Stimulated activated CD8-positive, alpha-beta memory T cell treated with anti-CD3 and anti-CD28 coated beads, Interleukin-4, amount 100 ng/mL, for 48 hours (primary cell): Measurements from ENCODE around the gene LAMB4.

ENCODE experiments used
- DNase-seq: peaks from one replicate; pipeline ENCODE4 v3.0.0-alpha.2; 2020

Gene LAMB4

GRCh38 chr7:108102671-108103312 is 27.4 kb downstream of the LAMB4 start:
- no peak for DNase-seq

GRCh38 chr7:108101759-108102158 is 28.4 kb downstream of the LAMB4 start:
- DNase-seq: no peak

GRCh38 chr7:108099713-108100112 is 30.4 kb downstream of the LAMB4 start:
- DNase-seq: no peak

- DNase-seq: no peak
Observed at GRCh38 chr7:108097703-108098102, 32.5 kb downstream of the LAMB4 start.

DNA sequence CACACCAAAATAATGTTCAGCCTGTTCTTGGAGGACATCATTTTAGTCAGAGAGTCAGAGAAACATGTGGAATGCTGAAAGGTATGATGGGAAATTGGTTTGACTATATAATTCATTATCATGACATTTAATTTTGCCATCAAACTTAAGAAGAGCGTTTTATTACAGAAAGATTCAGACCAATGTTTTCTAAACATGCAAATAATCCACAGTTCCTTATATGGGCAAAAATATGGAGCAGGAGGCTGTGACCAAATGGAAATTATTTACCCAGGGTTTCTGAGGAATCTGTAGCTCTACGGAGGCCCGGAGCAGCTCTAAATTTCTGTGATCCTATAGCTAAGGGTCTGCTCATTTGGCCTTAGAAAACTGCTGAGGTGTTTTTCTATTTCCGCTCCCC is 33.2 kb downstream of the LAMB4 start:
- DNase-seq: no peak

- no peak for DNase-seq
Observed at GRCh38 chr7:108094933-108095710, 35.0 kb downstream of the LAMB4 start.

- DNase-seq: no peak
Observed at GRCh38 chr7:108094346-108094745, 35.8 kb downstream of the LAMB4 start.

GRCh38 chr7:108093851-108094331 is 36.3 kb downstream of the LAMB4 start:
- DNase-seq: no peak

DNA sequence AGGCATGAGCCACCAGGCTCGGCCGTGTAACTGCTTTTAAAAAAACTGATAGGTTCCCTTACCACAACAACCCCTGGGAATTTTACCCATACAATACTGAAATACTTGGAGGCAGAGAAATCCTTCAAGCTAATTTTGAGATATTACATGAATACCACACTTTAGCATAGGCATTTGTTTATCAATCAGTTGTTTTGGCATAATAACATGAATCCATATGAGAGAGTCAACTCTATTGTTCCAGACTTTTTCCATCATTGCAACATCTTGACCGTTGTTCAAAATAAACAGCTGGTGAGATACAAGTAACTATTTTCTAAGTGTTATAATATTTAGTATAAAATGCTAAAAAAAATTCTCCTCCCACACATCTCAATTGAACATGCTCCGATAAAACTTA is 36.8 kb downstream of the LAMB4 start:
- DNase-seq: no peak

- no peak for DNase-seq
Observed at GRCh38 chr7:108091461-108091831, 38.7 kb downstream of the LAMB4 start.

GRCh38 chr7:108090791-108091460 is 39.2 kb downstream of the LAMB4 start:
- DNase-seq: no peak

DNA sequence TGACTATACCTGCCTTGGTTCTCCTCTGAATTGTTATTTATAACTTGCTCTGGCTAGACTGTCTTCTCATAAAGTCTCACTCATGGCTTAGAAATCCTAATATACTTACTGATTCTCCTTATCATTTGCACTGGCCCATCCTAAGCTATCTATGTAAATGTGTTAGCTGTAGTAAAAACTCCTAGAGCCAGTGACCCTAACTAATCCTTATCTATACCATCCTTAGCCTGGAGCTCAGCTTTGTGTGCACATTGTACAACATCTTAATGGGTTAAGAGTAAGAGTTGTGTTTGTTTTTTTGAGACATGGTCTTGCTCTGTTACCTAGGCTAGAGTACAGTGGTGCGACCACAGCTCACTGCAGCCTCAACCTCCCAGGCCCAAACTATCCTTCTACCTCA is 40.8 kb downstream of the LAMB4 start:
- no peak for DNase-seq

DNA sequence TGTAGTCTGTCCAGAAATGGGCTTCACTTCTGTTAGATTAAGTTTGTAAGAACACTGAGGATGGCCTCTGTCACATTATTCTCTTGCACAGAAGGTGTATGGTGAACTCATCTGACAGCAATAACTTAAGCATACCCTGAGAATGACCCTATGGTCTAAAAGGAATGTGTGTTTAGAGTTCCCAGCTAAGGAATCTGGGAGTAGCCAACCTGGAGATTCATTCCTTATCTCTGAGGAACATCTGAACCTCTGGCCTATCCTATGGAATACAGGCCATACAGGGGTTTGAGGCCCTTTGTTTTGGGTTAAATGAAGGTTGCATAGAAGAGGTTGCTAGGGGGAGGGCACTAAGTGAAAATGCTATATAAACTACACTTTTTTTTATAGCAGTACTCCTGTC is 41.4 kb downstream of the LAMB4 start:
- DNase-seq: no peak

GRCh38 chr7:108087778-108088177 is 42.4 kb downstream of the LAMB4 start:
- DNase-seq: no peak

GRCh38 chr7:108086962-108087361 is 43.2 kb downstream of the LAMB4 start:
- no peak for DNase-seq

- no peak for DNase-seq
Observed at GRCh38 chr7:108086546-108086945, 43.6 kb downstream of the LAMB4 start.

- DNase-seq: no peak
Observed at GRCh38 chr7:108083980-108084379, 46.2 kb downstream of the LAMB4 start.

- DNase-seq: no peak
Observed at GRCh38 chr7:108079648-108080591, 50.2 kb downstream of the LAMB4 start.

- no peak for DNase-seq
Observed at GRCh38 chr7:108079276-108079647, 50.9 kb downstream of the LAMB4 start.

DNA sequence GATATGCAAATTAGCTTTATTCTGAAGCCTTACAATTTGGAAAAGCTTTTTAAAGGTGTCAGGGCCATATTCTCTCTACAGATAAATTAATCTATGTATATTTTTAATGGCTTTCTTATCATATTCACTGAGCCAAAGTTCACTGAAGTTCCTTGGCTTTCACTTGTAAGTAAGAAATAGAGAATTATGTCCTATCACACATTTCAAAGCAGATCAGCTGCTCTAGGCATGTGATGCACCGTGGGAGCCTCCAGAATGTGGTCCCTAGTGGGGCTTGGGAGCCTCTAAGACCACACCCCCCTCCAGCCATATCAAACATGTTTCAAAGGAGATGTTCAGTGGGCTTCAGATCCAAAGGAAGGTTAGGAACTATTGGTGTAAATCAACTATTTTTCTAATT is 51.5 kb downstream of the LAMB4 start:
- no peak for DNase-seq

GRCh38 chr7:108078211-108078673 is 51.9 kb downstream of the LAMB4 start:
- DNase-seq: no peak

- DNase-seq: no peak
Observed at GRCh38 chr7:108077709-108078108, 52.5 kb downstream of the LAMB4 start.

DNA sequence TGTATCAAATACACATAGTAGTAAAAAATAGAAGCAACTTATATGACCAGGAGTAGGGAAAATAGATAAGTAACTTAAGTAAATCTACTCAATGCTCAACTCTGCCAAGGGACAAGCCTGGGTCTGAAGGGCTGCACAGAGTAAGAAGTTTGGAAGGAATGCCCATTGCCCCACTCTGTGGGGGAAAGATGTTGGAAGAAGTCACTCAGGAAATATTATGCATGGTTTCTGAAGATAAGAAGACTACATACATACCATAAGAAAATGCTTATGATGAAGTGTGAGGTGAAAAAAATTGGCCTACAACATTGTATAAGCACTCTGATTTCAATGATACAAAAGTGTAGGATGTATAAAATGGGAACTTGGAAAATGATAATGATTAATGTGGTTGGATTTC is 54.0 kb downstream of the LAMB4 start:
- DNase-seq: no peak
